CD4-positive, alpha-beta T cell treated with Interleukin-10 for 1 hour (primary cell): Measurements from ENCODE around the gene PLD3.

Experiments used
- DNase-seq: peaks from one replicate; pipeline ENCODE4 v3.0.0-alpha.2; 2020

Gene PLD3

GRCh38 chr19:40335101-40335500 lies 13.4 kb upstream of the PLD3 start:
- no peak for DNase-seq

- no peak for DNase-seq
Measured at GRCh38 chr19:40335855-40336600, 12.5 kb upstream of the PLD3 start.

DNA sequence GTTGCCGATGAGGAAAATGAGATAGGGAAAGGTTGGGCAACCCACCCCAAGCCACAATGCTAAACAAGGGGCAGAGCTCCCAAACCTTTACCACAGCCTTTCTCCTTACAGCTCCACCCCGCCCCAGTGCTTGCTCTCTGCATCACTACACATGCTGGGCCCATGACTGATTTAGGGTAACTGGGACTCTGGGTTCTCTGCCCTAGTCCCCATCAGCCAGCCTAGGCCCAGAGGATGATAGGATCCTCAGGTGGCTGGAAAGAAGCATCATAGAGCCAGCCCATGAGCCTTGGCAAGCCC lies 11.9 kb upstream of the PLD3 start:
- DNase-seq, result no peak

DNA sequence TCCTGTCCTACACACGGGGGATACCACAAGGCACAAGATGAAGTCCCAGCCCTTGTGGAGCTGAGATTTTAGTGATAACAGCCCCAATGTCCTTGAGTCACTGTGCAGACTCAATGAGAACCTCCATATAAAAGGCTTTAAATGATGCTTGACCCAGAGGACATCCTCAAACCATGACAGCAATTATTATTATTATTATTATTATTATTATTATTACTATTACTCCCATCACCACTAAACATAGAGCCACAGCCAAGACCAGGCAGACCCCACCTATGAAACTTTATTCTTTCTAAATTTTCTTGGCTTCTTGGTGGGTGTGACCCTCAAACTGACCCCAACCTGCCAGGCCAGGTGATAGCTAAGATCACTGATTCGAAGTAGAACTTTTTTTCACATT lies 11.4 kb upstream of the PLD3 start:
- DNase-seq, result no peak

DNA sequence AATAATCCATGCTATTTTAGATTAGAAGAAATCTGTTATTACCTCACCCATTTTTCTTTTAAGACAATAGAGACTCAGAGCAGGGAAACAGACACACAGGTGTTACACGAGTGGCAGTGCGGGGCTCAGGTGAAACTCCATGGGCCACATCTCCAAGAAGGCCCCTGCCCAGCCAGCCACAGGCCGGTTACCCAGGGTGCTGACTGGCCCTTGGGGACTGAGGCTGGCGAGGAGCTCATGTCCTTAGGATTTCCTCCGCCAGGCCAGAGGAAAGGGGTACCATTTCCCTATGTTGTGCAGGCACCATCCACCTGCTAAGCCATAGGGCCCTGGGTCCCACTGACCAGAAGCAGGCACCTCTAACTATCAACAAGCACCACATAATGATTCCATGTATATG lies 10.9 kb upstream of the PLD3 start:
- no peak for DNase-seq

DNA sequence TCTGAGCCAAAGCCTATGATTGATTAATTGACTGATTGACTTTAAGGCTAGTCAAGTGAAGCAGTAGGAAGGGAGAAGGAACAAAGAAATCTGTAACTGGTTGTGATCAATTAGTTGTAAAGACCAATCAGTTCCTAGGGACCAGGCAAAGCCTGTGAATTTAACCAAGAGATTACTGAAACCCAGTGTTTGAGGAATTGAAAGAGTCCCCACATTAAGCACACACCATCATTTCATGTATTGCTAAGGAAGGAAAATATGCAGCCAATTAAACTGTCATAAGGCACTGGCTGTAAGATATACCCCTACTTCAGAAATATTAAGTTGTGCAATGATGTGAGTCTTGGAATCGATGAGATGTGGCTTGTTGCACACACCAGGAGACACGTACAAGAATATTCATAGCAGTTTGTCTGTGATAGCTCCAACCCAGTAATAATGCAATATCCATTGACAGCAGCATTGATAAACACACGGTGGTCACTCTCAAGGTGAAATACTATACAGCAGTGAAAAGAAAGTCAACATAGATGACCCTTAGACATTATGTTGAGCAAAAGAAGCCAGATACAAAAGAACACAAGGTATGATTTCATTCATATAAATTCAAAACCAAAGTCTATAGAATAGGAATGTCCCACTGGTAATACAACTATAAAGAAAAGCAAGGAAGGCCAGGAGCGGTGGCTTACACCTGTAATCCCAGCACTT lies 9.3 kb upstream of the PLD3 start:
- no peak for DNase-seq

GRCh38 chr19:40341601-40342482 lies 6.7 kb upstream of the PLD3 start:
- no peak for DNase-seq

- DNase-seq, result no peak
Measured at GRCh38 chr19:40342644-40343311, 5.7 kb upstream of the PLD3 start.

- DNase-seq, result no peak
Measured at GRCh38 chr19:40344422-40344821, 4.1 kb upstream of the PLD3 start.

DNA sequence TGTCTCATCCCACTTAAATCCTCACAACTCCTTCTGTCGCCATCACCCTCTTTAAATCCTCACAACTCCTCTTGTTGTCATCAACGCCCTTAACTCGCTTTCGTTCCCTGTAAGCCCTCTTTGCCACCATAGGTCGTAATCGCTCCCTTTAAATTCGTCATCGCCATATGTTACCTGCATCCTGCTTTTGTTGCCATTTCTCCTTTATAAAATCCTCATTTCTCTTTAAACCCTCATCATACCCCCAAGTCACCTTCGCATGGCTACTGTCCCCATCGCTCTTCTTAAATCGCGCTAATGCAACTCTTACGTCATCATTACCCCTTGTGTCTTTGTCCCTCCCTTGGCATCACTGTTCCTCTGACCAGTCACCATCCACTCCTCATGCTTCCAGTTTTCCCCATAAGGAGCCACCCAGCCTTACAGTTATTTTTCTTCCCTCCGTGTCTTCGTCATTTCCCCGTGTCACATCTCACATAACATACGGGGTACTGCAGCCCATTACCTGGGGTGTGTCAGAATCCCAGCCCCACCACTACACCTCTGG lies 539 bp downstream of the PLD3 start:
- peak; percentile 18 for DNase-seq

DNA sequence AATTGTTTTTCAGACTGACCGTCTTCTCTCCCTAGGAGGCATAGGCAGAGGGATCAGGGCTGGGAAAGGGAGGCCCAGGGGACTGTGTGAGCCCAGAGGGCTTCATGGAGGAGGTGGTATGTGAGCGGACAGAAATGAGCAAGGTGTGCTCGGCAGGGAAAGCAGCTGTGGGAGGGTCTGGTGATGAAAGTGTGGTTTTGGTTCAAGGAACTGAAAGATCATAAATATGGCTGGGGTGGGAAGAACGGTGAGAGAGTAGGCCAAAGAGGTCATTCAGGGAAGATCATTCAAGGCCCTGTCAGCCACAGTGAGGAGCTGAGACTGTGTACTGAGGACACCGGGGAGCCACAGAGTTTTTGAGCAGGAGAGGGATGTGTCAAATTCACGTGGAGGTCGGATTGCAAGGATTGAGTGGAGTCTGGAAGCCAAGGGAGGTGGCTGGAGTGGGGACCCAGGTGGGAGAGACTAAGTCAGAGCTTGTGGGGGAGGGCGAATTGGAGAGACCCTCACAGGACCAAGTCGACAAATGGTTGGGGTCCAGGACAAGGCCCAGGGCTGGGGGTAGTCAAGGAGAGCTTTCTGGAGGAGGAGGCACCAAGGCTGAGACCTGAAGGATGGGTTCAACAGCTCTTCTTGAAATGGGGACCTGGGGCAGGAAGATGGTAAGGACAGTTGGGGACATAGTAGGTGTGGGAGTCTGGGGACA lies 7.6 kb downstream of the PLD3 start:
- no peak for DNase-seq

GRCh38 chr19:40356681-40357595 lies 8.4 kb downstream of the PLD3 start:
- no peak for DNase-seq

GRCh38 chr19:40357640-40358039 lies 9.1 kb downstream of the PLD3 start:
- no peak for DNase-seq

DNA sequence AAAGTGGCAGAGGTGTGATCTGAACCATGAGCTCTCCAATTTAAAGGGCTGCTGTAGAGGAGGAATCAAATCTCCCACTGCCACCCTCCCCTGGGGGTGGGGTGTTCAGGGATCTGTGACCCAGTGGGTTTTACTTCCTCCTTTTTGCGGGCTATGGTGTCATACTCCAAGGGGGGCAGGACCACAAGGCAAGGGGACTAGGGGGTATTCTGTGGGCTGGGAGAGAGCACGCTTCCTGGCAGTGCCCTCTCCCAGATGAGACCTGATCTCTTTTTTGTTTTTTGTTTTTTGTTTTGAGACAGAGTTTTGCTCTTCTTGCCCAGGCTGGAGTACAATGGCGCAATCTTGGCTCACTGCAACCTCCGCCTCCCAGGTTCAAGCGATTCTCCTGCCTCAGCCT lies 10.3 kb downstream of the PLD3 start:
- DNase-seq, result peak; percentile 20

DNA sequence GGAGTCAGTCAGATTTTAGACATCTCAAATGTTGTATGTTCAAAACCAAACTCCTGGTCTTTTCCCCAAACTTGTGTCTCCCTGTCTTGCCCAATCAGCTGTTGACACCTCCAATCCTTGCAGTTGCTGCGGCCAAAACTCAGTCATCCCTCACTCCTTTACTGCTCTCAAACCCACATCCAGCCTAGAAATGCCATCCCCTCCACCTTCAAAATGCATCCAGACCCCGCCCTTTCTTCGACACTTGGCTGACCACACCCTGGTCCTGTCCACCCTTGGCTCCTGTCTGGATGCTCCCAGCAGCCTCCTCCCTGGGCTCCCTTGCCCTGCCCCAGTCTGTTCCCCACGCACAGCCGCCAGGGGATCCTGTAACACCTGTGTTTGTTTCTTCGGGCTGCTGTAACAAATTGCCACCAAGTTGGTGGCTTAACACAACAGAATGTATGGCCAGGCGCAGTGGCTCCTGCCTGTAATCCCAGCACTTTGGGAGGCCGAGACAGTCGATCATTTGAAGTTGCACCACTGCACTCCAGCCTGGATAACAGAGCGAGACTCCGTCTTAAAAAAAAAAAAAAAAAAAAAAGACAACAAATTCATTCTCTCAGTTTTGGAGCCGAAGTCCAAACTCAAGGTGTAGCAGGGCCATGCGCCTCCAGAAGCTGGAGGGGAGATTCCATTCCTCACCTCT lies 11.7 kb downstream of the PLD3 start:
- DNase-seq, result no peak

GRCh38 chr19:40360708-40361241 lies 12.3 kb downstream of the PLD3 start:
- DNase-seq, result no peak

DNA sequence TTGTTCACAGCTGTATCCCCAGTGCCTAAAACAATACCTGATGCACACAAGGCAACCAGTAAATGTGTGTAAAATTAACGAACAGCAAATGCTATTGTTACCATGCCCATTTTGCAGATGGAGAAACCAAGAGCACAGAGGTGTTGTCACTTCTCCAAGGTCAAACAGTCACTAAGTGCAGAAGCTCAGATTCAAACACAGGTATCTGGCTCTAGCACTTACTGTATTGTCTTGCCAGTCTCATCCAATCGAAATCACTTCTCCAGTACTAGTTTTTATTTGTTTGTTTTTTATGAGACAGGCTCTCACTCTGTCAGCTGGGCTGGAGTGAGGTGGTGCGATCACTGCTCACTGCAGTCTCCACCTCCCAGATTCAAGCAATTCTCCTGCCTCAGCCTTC lies 13.7 kb downstream of the PLD3 start:
- DNase-seq, result no peak

GRCh38 chr19:40363069-40363468 lies 14.6 kb downstream of the PLD3 start:
- no peak for DNase-seq

- DNase-seq, result no peak
Measured at GRCh38 chr19:40365010-40365409, 16.5 kb downstream of the PLD3 start.
